Uterus (tissue), 4 donors: ENCODE results near the gene CCDC88B. TPM values are rescaled to one million over a fixed set of nuclear protein-coding genes. Genes with fewer than 3 reads are reported as not detected.

ENCODE experiments used
- DNase-seq, 2 donors: peaks; one replicate each; pipeline ENCODE4 v3.0.0-alpha.2; 2019 to 2020
- H3K27ac ChIP-seq, 2 donors: fragments of 200-600 bp; sonication (generic); 1 replicate in 1 of 2; 2 replicates in 1 of 2; pipeline ENCODE4 v1.5.1; 2016 to 2018
- H3K27me3 ChIP-seq, 2 donors: fragments of 200-600 bp; sonication (generic); one replicate each; pipeline ENCODE4 v1.5.1; 2018 to 2019; ENCODE audit warnings: control low read depth in 1 of 2
- H3K36me3 ChIP-seq, 2 donors: fragments of 200-600 bp; sonication (generic); one replicate each; pipeline ENCODE4 v1.5.1; 2019; ENCODE audit warnings: control low read depth in 1 of 2
- H3K4me1 ChIP-seq, 2 donors: fragments of 200-600 bp; sonication (generic); one replicate each; pipeline ENCODE4 v1.5.1; 2018 to 2019; ENCODE audit warnings: control low read depth in 1 of 2
- H3K4me3 ChIP-seq, 2 donors: fragments of 200-600 bp; sonication (generic); 1 replicate in 1 of 2; 2 replicates in 1 of 2; pipeline ENCODE4 v1.5.1; 2018 to 2019; ENCODE audit warnings: mild to moderate bottlenecking in 1 of 2
- H3K9me3 ChIP-seq, 2 donors: fragments of 200-600 bp; sonication (generic); one replicate each; pipeline ENCODE4 v1.5.1; 2019; ENCODE audit warnings: control low read depth in 1 of 2
- POLR2A ChIP-seq, 2 donors: fragments of 450-650 bp; IDR thresholded peaks; one replicate each; pipeline ENCODE4 v1.6.1; 2016; ENCODE audit warnings: antibody characterized with exemption in 2 of 2, mild to moderate bottlenecking in 1 of 2, moderate library complexity in 1 of 2
- intact Hi-C: fragments of 100-400 bp; cut with DNase I; formaldehyde crosslinking; loops from one replicate; pipeline ENCODE4 v1.15.1; 2023; ENCODE audit warnings: low total_unique reads
- total RNA-seq, 4 donors: library from RNA; depleted of rRNA in 3 of 4; stranded (reverse); fragments of >200 nt in 3 of 4; gene quantifications; one replicate each; pipeline versions ENCODE4 v1.1.0 to v1.2.4, GENCODE V29; 2014 to 2023
- TF ChIP-seq, protein P1 (sequence below), 4 experiments: fragments of 200-600 bp in 2 of 4; fragments of 450-650 bp in 2 of 4; sonication (generic) in 2 of 4; IDR thresholded peaks; one replicate each; pipeline ENCODE4 v1.5.1; 2016 to 2019; ENCODE audit warnings: antibody characterized with exemption in 4 of 4, mild to moderate bottlenecking in 2 of 4, moderate library complexity in 1 of 4
- donor health status: DM: yes; HTN: yes; CAD: no.

Gene CCDC88B
- total RNA-seq, 4 donors from 2014 or later, result 0.29 to 5.7 (median 2.9) TPM

DNA sequence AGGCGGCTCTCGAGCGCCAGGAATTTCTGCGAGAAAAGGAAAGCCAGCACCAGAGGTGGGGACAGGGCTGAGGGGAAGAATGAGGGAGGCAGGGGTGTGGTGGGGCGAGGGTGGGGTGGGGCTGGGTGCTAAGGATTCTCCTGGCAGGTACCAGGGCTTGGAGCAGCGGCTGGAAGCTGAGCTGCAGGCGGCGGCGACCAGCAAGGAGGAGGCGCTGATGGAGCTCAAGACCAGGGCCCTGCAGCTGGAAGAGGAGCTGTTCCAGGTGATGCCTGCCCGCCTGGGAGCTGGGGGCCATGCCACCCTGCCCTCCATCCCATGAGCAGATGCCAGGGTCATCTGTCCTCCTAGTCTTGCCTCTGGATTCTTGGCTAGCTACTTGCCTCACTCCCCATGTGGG is 9.4 kb downstream of the CCDC88B start:
- Histone ChIP-seq H3K9me3 (no peaks in the 10 kb centered on the region), H3K27ac (no peak overlapping the region), H3K27me3 (no peaks in the 10 kb centered on the region), H3K36me3 (no peaks in the 10 kb centered on the region), H3K4me1 (no peaks in the 10 kb centered on the region), H3K4me3 (no peak overlapping the region)
- intact Hi-C loops, result no loop called here
- TF ChIP-seq POLR2A (IDR thresholded peaks at IDR 0.05), result no peak
- TF ChIP-seq, protein P1, sequence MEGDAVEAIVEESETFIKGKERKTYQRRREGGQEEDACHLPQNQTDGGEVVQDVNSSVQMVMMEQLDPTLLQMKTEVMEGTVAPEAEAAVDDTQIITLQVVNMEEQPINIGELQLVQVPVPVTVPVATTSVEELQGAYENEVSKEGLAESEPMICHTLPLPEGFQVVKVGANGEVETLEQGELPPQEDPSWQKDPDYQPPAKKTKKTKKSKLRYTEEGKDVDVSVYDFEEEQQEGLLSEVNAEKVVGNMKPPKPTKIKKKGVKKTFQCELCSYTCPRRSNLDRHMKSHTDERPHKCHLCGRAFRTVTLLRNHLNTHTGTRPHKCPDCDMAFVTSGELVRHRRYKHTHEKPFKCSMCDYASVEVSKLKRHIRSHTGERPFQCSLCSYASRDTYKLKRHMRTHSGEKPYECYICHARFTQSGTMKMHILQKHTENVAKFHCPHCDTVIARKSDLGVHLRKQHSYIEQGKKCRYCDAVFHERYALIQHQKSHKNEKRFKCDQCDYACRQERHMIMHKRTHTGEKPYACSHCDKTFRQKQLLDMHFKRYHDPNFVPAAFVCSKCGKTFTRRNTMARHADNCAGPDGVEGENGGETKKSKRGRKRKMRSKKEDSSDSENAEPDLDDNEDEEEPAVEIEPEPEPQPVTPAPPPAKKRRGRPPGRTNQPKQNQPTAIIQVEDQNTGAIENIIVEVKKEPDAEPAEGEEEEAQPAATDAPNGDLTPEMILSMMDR (IDR thresholded peaks at IDR 0.05), result no peak
- DNase-seq, result no peak

DNA sequence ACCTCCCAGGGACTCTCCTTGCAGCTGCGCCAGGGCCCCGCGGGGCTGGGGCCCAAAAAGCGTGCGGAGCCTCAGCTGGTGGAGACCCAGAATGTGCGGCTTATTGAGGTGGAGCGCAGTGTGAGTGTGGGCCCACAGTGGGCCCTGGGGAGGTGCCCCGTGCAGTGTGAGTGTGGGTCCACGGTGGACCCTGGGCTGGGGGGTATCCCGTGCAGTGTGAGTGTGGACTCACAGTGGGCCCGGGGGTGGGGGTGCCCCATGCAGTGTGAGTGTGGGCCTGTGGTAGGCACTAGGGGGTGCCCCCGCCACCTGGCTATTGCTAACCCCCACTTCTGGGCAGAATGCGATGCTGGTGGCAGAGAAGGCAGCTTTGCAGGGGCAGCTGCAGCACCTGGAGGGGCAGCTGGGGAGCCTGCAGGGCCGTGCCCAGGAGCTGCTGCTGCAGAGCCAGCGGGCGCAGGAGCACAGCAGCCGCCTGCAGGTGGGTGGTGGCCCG is 11.2 kb downstream of the CCDC88B start:
- intact Hi-C loops, result no loop called here
- no peaks in the 10 kb centered on the region for H3K27me3 ChIP-seq
- H3K36me3 ChIP-seq, result no peaks in the 10 kb centered on the region
- no peaks in the 10 kb centered on the region for H3K4me1 ChIP-seq
- no peak overlapping the region for H3K4me3 ChIP-seq
- H3K27ac ChIP-seq, result no peak overlapping the region
- TF ChIP-seq POLR2A (IDR thresholded peaks at IDR 0.05), result no peak
- TF ChIP-seq, protein P1 (IDR thresholded peaks at IDR 0.05), result no peak
- H3K9me3 ChIP-seq, result no peaks in the 10 kb centered on the region
- no peak for DNase-seq

DNA sequence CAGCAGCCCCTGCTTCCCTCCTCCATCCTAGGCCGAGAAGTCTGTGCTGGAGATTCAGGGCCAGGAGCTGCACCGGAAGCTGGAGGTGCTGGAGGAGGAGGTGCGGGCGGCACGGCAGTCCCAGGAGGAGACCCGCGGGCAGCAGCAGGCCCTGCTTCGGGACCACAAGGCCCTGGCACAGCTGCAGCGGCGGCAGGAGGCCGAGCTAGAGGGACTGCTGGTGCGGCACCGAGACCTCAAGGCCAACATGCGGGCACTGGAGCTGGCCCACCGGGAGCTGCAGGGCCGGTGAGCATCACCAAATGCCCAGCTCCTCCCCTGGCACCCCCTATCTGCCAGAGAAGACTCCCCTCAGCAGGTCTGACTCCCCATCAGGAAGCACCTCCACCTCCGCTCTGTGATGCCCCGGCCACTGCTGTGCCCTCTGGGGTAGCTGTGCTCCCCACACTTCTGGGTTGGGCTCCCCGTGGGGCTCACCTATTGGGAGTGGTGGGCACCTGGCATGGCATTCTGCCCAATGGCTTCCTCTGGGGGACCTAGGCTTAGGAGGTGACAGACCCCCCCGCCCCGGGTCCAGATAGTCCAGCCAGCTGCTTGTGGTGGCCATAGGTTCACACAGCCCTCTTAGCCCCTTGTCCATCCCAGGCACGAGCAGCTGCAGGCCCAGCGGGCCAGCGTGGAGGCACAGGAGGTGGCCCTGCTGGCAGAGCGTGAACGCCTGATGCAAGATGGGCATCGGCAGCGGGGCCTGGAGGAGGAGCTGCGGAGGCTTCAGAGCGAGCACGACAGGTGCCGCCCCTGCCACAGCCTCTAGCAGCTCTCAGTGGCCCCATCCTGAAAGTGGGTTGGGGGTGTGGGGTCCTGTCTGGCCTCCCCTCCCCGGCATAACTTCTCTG is 12.3 kb downstream of the CCDC88B start:
- H3K9me3 ChIP-seq, result no peaks in the 10 kb centered on the region
- H3K4me3 ChIP-seq, result no peak overlapping the region
- H3K4me1 ChIP-seq, result no peaks in the 10 kb centered on the region
- TF ChIP-seq, protein P1 (IDR thresholded peaks at IDR 0.05), result no peak
- TF ChIP-seq POLR2A (IDR thresholded peaks at IDR 0.05), result no peak
- H3K27ac ChIP-seq, result no peak overlapping the region
- DNase-seq, result no peak
- H3K27me3 ChIP-seq, result no peaks in the 10 kb centered on the region
- H3K36me3 ChIP-seq, result no peaks in the 10 kb centered on the region
- intact Hi-C loops, result no loop called here

DNA sequence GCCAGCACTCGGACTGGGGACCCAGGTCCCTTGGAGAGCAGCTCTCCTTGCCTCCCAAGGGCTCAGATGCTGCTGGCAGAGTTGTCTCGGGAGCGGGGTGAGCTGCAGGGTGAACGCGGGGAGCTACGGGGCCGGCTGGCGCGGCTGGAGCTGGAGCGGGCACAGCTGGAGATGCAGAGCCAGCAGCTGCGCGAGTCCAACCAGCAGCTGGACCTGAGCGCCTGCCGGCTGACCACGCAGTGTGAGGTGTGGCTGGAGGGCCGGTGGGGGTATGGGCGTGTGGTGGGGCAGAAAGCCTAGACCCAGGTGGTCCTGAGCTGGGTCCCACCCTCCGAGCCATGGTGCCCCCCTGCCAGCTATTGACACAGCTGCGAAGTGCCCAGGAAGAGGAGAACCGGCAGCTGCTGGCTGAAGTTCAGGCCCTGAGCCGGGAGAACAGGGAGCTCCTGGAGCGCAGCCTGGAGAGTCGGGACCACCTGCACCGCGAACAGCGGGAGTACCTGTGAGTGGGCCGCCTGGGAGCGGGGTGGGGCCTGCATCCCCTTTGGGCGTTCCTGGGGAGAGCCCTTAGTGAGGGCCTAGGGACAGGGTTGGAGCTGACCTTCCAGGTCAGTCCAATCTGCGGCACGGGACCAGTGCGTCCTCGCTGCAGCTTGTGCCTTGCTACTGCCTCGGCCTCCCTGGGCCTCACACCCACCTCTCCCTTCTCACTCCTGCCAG is 13.2 kb downstream of the CCDC88B start:
- intact Hi-C loops, result no loop called here
- H3K27me3 ChIP-seq, result no peaks in the 10 kb centered on the region
- H3K4me3 ChIP-seq, result no peak overlapping the region
- H3K36me3 ChIP-seq, result no peaks in the 10 kb centered on the region
- TF ChIP-seq, protein P1 (IDR thresholded peaks at IDR 0.05), result no peak
- no peak for TF ChIP-seq POLR2A (IDR thresholded peaks at IDR 0.05)
- peaks cover 3 to 5% of the 10 kb centered on the region in 2 donors for H3K4me1 ChIP-seq
- H3K9me3 ChIP-seq, result no peaks in the 10 kb centered on the region
- no peak overlapping the region for H3K27ac ChIP-seq
- no peak for DNase-seq
